Heart left ventricle (tissue), 16 donors: ENCODE results near the gene CCR1. TPM values are rescaled to one million over a fixed set of nuclear protein-coding genes. Genes with fewer than 3 reads are reported as not detected.

ENCODE experiments used
- ATAC-seq, 4 donors: fragments of 200-7000 bp; cut with Tn5 transposase; one replicate each; pipeline ENCODE4 v1.9.1; 2020 to 2022; ENCODE audit warnings: moderate library complexity in 4 of 4, mild to moderate bottlenecking in 3 of 4, moderate number of reproducible peaks in 1 of 4
- DNase-seq, 5 donors: peaks; one replicate each; pipeline ENCODE4 v3.0.0-alpha.2; 2020
- H3K27ac ChIP-seq, 12 donors: fragments of 200-600 bp; sonication (generic) in 4 of 12; one replicate each; pipeline versions ENCODE4 v1.5.0 to v1.8.0; 2016 to 2022; ENCODE audit warnings: mild to moderate bottlenecking in 2 of 12
- H3K27me3 ChIP-seq, 9 donors: fragments of 200-600 bp; sonication (generic) in 2 of 9; one replicate each; pipeline versions ENCODE4 v1.5.1 to v1.8.0; 2016 to 2022; ENCODE audit warnings: mild to moderate bottlenecking in 3 of 9
- H3K36me3 ChIP-seq, 9 donors: fragments of 200-600 bp; sonication (generic) in 2 of 9; one replicate each; pipeline versions ENCODE4 v1.5.0 to v1.8.0; 2018 to 2022; ENCODE audit warnings: mild to moderate bottlenecking in 2 of 9
- H3K4me1 ChIP-seq, 12 donors: fragments of 200-600 bp; sonication (generic) in 4 of 12; one replicate each; pipeline versions ENCODE4 v1.5.0 to v1.8.0; 2016 to 2022; ENCODE audit warnings: mild to moderate bottlenecking in 3 of 12
- H3K4me3 ChIP-seq, 12 donors: fragments of 200-600 bp; sonication (generic) in 4 of 12; one replicate each; pipeline versions ENCODE4 v1.5.0 to v1.8.0; 2017 to 2022; ENCODE audit warnings: mild to moderate bottlenecking in 9 of 12, moderate library complexity in 4 of 12
- H3K9me3 ChIP-seq, 12 donors: fragments of 200-600 bp; sonication (generic) in 4 of 12; one replicate each; pipeline versions ENCODE4 v1.5.0 to v1.8.0; 2016 to 2022; ENCODE audit warnings: mild to moderate bottlenecking in 1 of 12
- POLR2A ChIP-seq, 2 donors: fragments of 450-650 bp; IDR thresholded peaks; one replicate each; pipeline ENCODE4 v1.6.1; 2017; ENCODE audit warnings: antibody characterized with exemption in 2 of 2, mild to moderate bottlenecking in 2 of 2, moderate library complexity in 2 of 2
- WGBS, 4 donors: extraction: QIAGEN DNeasy Blood & Tissue Kit in 2 of 4; methylation state at CpG; one replicate each; pipeline versions ENCODE4 v1.1.5 to v1.1.7; 2013 to 2018; 5-methylcytosine and 5-hydroxymethylcytosine counted together
- intact Hi-C, 10 donors: fragments of 100-400 bp; cut with DNase I; formaldehyde crosslinking; loops; one replicate each; pipeline versions ENCODE4 v1.11.1 to v1.14.2; 2022
- polyA plus RNA-seq, 2 donors: library from polyadenylated mRNA; stranded (reverse); fragments of 200-250 nt; gene quantifications; one replicate each; pipeline ENCODE4 v1.2.3, GENCODE V29; 2013
- total RNA-seq, 9 donors: library from RNA; depleted of rRNA in 2 of 9; stranded (reverse); fragments of >200 nt in 2 of 9; fragmentation: NEBNext Ultra II Directional in 3 of 9; extraction: Animal tissue kit (Norgen Biotek cat#: 25700) in 3 of 9; gene quantifications; one replicate each; pipeline versions ENCODE4 v1.1.0 to v1.2.4, GENCODE V29; 2016 to 2023
- TF ChIP-seq, protein P1 (sequence below), 12 donors: fragments of 200-600 bp; sonication (generic) in 4 of 12; IDR thresholded peaks; one replicate each; pipeline versions ENCODE4 v1.5.0 to v1.8.0; 2018 to 2022; ENCODE audit warnings: antibody characterized with exemption in 12 of 12, mild to moderate bottlenecking in 5 of 12
- donor health status: ischemic (EF 13 %, LVEDD 7.1; RV severe dilation, severe dysfunction).
- donor health status: healthy with polysubstance abuse.
- donor health status: DM: no; HTN: yes; CAD: no.
- donor health status: DM: no; HTN: no; CAD: no.
- donor health status: ischemic (EF 25% LVEDD 6.9; RV normal size, moderate dysfunction).
- donor health status: ischemic (EF 25% LVEDD 5.7; RV mildly dilated, moderate dysfunction).
- donor health status: healthy.
- donor health status: DM: yes; HTN: yes; CAD: no.
- donor health status: ischemic (EF 35%, LVEDD 5.7; RV mildly dilated, moderate dysfunction).
- donor health status: nonischemic (EF 11% LVEDD 7.7; RV severe dilation, severe dysfunction).
- donor health status: DM: yes; HTN: yes; CAD: no.
- donor health status: PGD.
- donor health status: ischemic (EF 29% LVEDD 5.4; RV normal size, mild dysfunction).
- donor health status: nonischemic (EF 23%, LVEDD 6.1; RV moderate dilation, normal function).

Gene CCR1
- total and polyA plus RNA-seq, 11 donors = 0.61 to 52.6 (median 2.3) TPM

DNA sequence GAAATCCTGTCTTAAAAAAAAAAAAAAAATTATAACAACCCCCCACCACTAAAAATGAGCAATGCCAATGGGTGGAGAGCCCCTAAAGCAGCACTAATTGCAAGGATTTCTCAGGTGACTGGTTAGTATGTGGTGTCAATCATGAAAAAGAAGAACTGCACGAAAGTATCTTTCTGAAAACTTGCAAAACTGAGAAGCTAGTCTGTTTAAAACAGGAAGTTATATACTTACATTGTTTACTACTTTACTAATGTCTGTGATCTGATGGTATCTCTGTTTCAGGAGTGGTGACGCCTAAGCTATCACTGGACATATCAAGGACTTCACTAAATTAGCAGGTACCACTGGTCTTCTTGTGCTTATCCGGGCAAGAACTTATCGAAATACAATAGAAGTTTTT lies 34.0 kb upstream of the CCR1 start, which contains the start of gene CCR3:
Gene CCR3, plus strand, starts transcription at position 341 of the 400 bp plus-strand sequence. CDS start 22,699 bp downstream, outside the sequence.
- ATAC-seq (no peak), DNase-seq (no peak)
- Histone ChIP-seq H3K36me3 (no peaks in the 10 kb centered on the region), H3K4me1 (peaks cover 0 to 8% (median 0%) of the 10 kb centered on the region in 12 donors), H3K27ac (peak within 1 kb of the TSS in 1 of 12 donors; percentile 33), H3K27me3 (peaks cover 0 to 9% (median 0%) of the 10 kb centered on the region in 9 donors), H3K9me3 (no peaks in the 10 kb centered on the region), H3K4me3 (no peak within 1 kb of the TSS)
- 77 to 89% (median 84%) methylated on average over 4 of the region's 4 CpGs for WGBS, 4 donors
- intact Hi-C loops = no loop called here
- TF ChIP-seq POLR2A (IDR thresholded peaks at IDR 0.05) = no peak
- TF ChIP-seq, protein P1, sequence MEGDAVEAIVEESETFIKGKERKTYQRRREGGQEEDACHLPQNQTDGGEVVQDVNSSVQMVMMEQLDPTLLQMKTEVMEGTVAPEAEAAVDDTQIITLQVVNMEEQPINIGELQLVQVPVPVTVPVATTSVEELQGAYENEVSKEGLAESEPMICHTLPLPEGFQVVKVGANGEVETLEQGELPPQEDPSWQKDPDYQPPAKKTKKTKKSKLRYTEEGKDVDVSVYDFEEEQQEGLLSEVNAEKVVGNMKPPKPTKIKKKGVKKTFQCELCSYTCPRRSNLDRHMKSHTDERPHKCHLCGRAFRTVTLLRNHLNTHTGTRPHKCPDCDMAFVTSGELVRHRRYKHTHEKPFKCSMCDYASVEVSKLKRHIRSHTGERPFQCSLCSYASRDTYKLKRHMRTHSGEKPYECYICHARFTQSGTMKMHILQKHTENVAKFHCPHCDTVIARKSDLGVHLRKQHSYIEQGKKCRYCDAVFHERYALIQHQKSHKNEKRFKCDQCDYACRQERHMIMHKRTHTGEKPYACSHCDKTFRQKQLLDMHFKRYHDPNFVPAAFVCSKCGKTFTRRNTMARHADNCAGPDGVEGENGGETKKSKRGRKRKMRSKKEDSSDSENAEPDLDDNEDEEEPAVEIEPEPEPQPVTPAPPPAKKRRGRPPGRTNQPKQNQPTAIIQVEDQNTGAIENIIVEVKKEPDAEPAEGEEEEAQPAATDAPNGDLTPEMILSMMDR (IDR thresholded peaks at IDR 0.05) = no peak

DNA sequence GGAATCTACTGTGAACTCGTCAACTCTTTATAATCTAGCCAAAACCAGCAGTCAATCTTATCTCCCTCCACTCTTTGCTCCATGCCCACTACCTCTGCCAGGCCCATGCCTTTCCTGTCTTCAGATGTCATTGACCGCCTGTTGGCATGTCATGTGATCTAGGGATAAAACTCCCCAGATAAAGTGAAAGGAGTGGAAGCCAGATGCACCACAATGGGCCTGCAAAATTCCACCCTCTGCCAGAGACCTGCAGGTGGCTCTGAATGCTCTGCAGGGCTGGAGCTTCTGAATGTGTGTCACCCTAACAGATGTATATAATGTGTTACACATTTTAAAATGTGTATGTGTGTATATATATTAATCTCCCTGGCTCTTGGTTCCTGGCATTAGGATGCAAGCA lies 31.8 kb upstream of the CCR1 start:
- no peak for TF ChIP-seq POLR2A (IDR thresholded peaks at IDR 0.05)
- TF ChIP-seq, protein P1 (IDR thresholded peaks at IDR 0.05) = no peak
- ATAC-seq (no peak), DNase-seq (no peak)
- H3K4me3 ChIP-seq = no peak overlapping the region
- H3K27me3 ChIP-seq = peaks cover 0 to 9% (median 0%) of the 10 kb centered on the region in 9 donors
- H3K36me3 ChIP-seq = no peaks in the 10 kb centered on the region
- intact Hi-C loops = no loop called here
- H3K4me1 ChIP-seq = peaks cover 0 to 18% (median 0%) of the 10 kb centered on the region in 12 donors
- H3K27ac ChIP-seq = no peak overlapping the region
- 19 to 39% (median 30%) methylated on average over 2 of the region's 2 CpGs for WGBS, 4 donors
- H3K9me3 ChIP-seq = no peaks in the 10 kb centered on the region

DNA sequence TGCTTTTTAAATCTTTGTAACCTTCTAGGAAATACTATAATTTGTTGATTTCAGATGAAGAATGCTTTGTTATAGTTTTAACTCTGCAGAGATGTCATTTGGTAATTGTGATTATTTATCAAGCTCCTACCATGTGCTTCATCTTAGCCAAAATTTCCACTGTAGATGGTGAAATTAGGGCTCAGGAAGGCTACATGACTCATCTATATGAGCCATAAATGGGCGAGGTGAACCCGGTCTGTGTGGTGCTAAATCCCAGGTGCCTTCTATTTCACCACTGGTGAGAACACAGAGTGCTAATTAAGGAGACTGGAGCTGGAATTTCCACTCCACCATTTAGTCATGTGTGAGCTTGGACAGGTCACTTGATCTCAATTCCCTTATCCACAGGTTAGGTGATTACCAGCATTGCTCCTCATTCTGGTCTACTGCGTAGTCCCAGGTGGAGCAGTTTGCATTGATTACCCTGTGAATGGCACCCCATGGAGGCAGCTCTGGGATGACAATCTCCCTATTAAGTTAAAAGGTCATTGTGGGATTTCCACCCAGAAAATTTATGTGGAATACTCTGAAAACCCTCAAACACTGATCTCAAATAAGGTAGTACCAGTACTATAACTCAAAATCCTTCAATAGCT lies 31.3 kb upstream of the CCR1 start:
- no peak for ATAC-seq

DNA sequence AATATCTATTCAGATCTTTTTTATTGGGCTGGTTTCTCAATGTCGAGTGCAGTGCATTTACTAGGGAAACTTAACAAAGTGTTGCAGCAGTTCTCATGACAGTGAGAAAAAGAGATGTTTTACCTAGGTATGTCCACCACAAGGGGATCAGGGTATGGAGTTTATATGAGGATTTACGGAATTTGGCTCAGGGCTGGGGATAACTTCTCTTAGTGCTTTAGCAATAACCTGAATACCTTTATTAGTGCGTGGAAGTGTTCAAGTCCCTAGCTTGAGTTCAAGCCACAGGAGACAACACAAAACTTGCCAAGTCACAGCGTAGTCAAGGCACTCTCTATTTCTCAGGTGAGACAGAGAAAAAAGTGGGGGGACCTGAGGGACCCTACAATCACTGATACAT lies 30.3 kb upstream of the CCR1 start:
- TF ChIP-seq POLR2A (IDR thresholded peaks at IDR 0.05) = no peak
- TF ChIP-seq, protein P1 (IDR thresholded peaks at IDR 0.05) = no peak

More for the DNA sequence above, 31.3 kb upstream of the CCR1 start:
- no peak for DNase-seq
- H3K27me3 ChIP-seq = peaks cover 0 to 9% (median 0%) of the 10 kb centered on the region in 9 donors
- no peaks in the 10 kb centered on the region for H3K36me3 ChIP-seq
- TF ChIP-seq, protein P1 (IDR thresholded peaks at IDR 0.05) = no peak
- H3K4me3 ChIP-seq = no peak overlapping the region
- H3K27ac ChIP-seq = no peak overlapping the region
- H3K9me3 ChIP-seq = no peaks in the 10 kb centered on the region
- H3K4me1 ChIP-seq = peaks cover 0 to 18% (median 0%) of the 10 kb centered on the region in 12 donors
- WGBS, 4 donors = 77 to 95% (median 88%) methylated on average over 3 of the region's 3 CpGs
- intact Hi-C loops = no loop called here

More for the DNA sequence above, 30.3 kb upstream of the CCR1 start:
- Histone ChIP-seq H3K36me3 (no peaks in the 10 kb centered on the region), H3K4me3 (no peak overlapping the region), H3K27me3 (peaks cover 0 to 10% (median 0%) of the 10 kb centered on the region in 9 donors), H3K9me3 (no peaks in the 10 kb centered on the region), H3K27ac (no peak overlapping the region), H3K4me1 (peaks cover 0 to 18% (median 0%) of the 10 kb centered on the region in 12 donors)
- DNase-seq (no peak), ATAC-seq (no peak)
- intact Hi-C loops = no loop called here
- 82 to 87% (median 85%) methylated on average over 4 of the region's 4 CpGs for WGBS, 4 donors
